Measurements from ENCODE around the gene RPTOR. TPM values are rescaled to one million over a fixed set of nuclear protein-coding genes. Genes with fewer than 3 reads are reported as not detected.

The RPTOR gene
- total RNA-seq, 4 donors from 2014 or later: 47.6 to 56.9 (median 55.4) TPM

GRCh38 chr17:80807882-80808281 lies 263.2 kb downstream of the RPTOR start:
- in situ Hi-C loops (cut with MboI; ENCODE audit: low sequenced_read_pairs in 4 of 4) (no loop called here), intact Hi-C loops (cut with DNase I; ENCODE audit: low total_unique reads) (no loop called here)
- Histone ChIP-seq H3K36me3 (no peaks in the 10 kb centered on the region), H3K4me3 (no peak overlapping the region), H3K9me3 (peaks cover 0 to 3% (median 0%) of the 10 kb centered on the region in 3 donors), H3K27me3 (no peaks in the 10 kb centered on the region), H3K4me1 (no peaks in the 10 kb centered on the region), H3K27ac (no peak overlapping the region)
- no peak for ATAC-seq
- TF ChIP-seq POLR2A (IDR thresholded peaks at IDR 0.05) (no peak), CTCF (IDR thresholded peaks at IDR 0.05 in 4 of 5, conservative IDR thresholded peaks at IDR 0.05 in 1 of 5) (no peak)
- no peak for DNase-seq

- in situ Hi-C loops (cut with MboI; ENCODE audit: low sequenced_read_pairs in 4 of 4): no loop called here
- Histone ChIP-seq H3K4me1 (peaks cover 5 to 13% of the 10 kb centered on the region in 2 donors), H3K36me3 (no peaks in the 10 kb centered on the region), H3K4me3 (no peak overlapping the region), H3K27ac (no peak overlapping the region), H3K9me3 (peaks cover 0 to 3% (median 0%) of the 10 kb centered on the region in 3 donors), H3K27me3 (no peaks in the 10 kb centered on the region)
- DNase-seq (peak in 1 of 2 donors; percentile 9), ATAC-seq (no peak)
- TF ChIP-seq CTCF (IDR thresholded peaks at IDR 0.05 in 4 of 5, conservative IDR thresholded peaks at IDR 0.05 in 1 of 5): no peak
- TF ChIP-seq POLR2A (IDR thresholded peaks at IDR 0.05): no peak
- intact Hi-C loops (cut with DNase I; ENCODE audit: low total_unique reads): no loop called here
These were observed 266.8 kb downstream of the RPTOR start for GRCh38 chr17:80811181-80812105.

GRCh38 chr17:80812362-80813088 lies 267.9 kb downstream of the RPTOR start:
- intact Hi-C loops (cut with DNase I; ENCODE audit: low total_unique reads): no loop called here
- Histone ChIP-seq H3K4me3 (no peak overlapping the region), H3K9me3 (no peaks in the 10 kb centered on the region), H3K36me3 (no peaks in the 10 kb centered on the region), H3K4me1 (peaks cover 5 to 13% of the 10 kb centered on the region in 2 donors), H3K27ac (no peak overlapping the region), H3K27me3 (no peaks in the 10 kb centered on the region)
- DNase-seq (peak in 1 of 2 donors; percentile 9), ATAC-seq (no peak)
- TF ChIP-seq CTCF (IDR thresholded peaks at IDR 0.05 in 4 of 5, conservative IDR thresholded peaks at IDR 0.05 in 1 of 5): no peak
- no peak for TF ChIP-seq POLR2A (IDR thresholded peaks at IDR 0.05)
- in situ Hi-C loops (cut with MboI; ENCODE audit: low sequenced_read_pairs in 4 of 4): no loop called here

- intact Hi-C loops (cut with DNase I; ENCODE audit: low total_unique reads) (no loop called here), in situ Hi-C loops (cut with MboI; ENCODE audit: low sequenced_read_pairs in 4 of 4) (no loop called here)
- peak overlapping the region in 1 of 4 donors; percentile 21 for H3K27ac ChIP-seq
- H3K4me1 ChIP-seq: peaks cover 5 to 13% of the 10 kb centered on the region in 2 donors
- H3K27me3 ChIP-seq: no peaks in the 10 kb centered on the region
- ATAC-seq (peak; percentile 56 to 75), DNase-seq (peak in 1 of 2 donors; percentile 20)
- TF ChIP-seq POLR2A (IDR thresholded peaks at IDR 0.05) (no peak), CTCF (IDR thresholded peaks at IDR 0.05 in 4 of 5, conservative IDR thresholded peaks at IDR 0.05 in 1 of 5) (no peak)
- no peaks in the 10 kb centered on the region for H3K36me3 ChIP-seq
- no peak overlapping the region for H3K4me3 ChIP-seq
- no peaks in the 10 kb centered on the region for H3K9me3 ChIP-seq
These were observed 268.7 kb downstream of the RPTOR start for GRCh38 chr17:80813318-80813717.

Measured in gastrocnemius medialis (tissue), 4 donors.